Activated naive CD8-positive, alpha-beta T cell treated with anti-CD3 and anti-CD28 coated beads, Interleukin-2, amount 10 ng/mL, durations not matched to agents 7 days and 5 days (primary cell): ENCODE results near the gene PIK3CB. TPM values are rescaled to one million over a fixed set of nuclear protein-coding genes. Genes with fewer than 3 reads are reported as not detected.
A peak's percentile ranks its signal among the peaks of the same experiment; 100 is the strongest.
"Not testable (repeated sequence)": the region's sequence is repeated elsewhere in the genome, so short reads cannot be mapped to it uniquely, and the experiment has no call there.

Experiments
- ATAC-seq: fragments of 150-1000 bp; cut with Tn5 transposase; one replicate; pipeline ENCODE4 v1.10.0; 2021; ENCODE audit warnings: low read depth, moderate library complexity
- POLR2A ChIA-PET: fragments of 350-600 bp; sonication (Branson Sonifier 250); formaldehyde crosslinking; loops from one replicate; lab custom pipeline; 2021; ENCODE audit warnings: antibody characterized with exemption; lab: Charles Lee
- DNase-seq: peaks from one replicate; pipeline ENCODE4 v3.0.0; 2021
- H3K27ac Mint-ChIP-seq: one replicate; pipeline ENCODE4 v1.8.0; 2022; ENCODE audit warnings: mild to moderate bottlenecking, mixed read lengths
- H3K27me3 Mint-ChIP-seq: one replicate; pipeline ENCODE4 v1.8.0; 2022; ENCODE audit warnings: mild to moderate bottlenecking, moderate library complexity, mixed read lengths
- H3K36me3 Mint-ChIP-seq: one replicate; pipeline ENCODE4 v1.8.0; 2021; ENCODE audit warnings: mild to moderate bottlenecking, mixed read lengths
- H3K4me1 Mint-ChIP-seq: one replicate; pipeline ENCODE4 v1.8.0; 2021; ENCODE audit warnings: mixed read lengths
- H3K4me3 Mint-ChIP-seq: one replicate; pipeline ENCODE4 v1.8.0; 2022; ENCODE audit warnings: mild to moderate bottlenecking, moderate library complexity, mixed read lengths
- H3K9me3 Mint-ChIP-seq: one replicate; pipeline ENCODE4 v1.8.0; 2021; ENCODE audit warnings: mixed read lengths
- total RNA-seq, 2 experiments: library from RNA; stranded (reverse); gene quantifications; one replicate each; pipeline ENCODE4 v1.2.3, GENCODE V29; 2021

PIK3CB gene
- total RNA-seq, 2 experiments from 2014 or later, result 14.3 to 17.6 TPM

GRCh38 chr3:138835846-138836245, 1.1 kb upstream of the PIK3CB start:
- H3K36me3 Mint-ChIP-seq, DNase-seq, H3K27me3 Mint-ChIP-seq, H3K4me3 Mint-ChIP-seq, H3K27ac Mint-ChIP-seq, H3K9me3 Mint-ChIP-seq, ATAC-seq, POLR2A ChIA-PET: not testable (repeated sequence)
- peaks cover 13% of the 10 kb centered on the region for H3K4me1 Mint-ChIP-seq

GRCh38 chr3:138835397-138835757, 649 bp upstream of the PIK3CB start:
- ATAC-seq, result no peak
- Mint-ChIP-seq H3K27ac (peak overlapping the region; percentile 85), H3K36me3 (no peaks in the 10 kb centered on the region), H3K4me3 (peak overlapping the region; percentile 84), H3K4me1 (peaks cover 13% of the 10 kb centered on the region), H3K9me3 (no peaks in the 10 kb centered on the region), H3K27me3 (no peaks in the 10 kb centered on the region)
- POLR2A ChIA-PET, result no interaction called here
- DNase-seq, result no peak

- H3K27ac Mint-ChIP-seq, result peak overlapping the region; percentile 51
- DNase-seq (no peak), ATAC-seq (no peak)
- peaks cover 13% of the 10 kb centered on the region for H3K4me1 Mint-ChIP-seq
- no peaks in the 10 kb centered on the region for H3K9me3 Mint-ChIP-seq
- H3K36me3 Mint-ChIP-seq, result no peaks in the 10 kb centered on the region
- H3K27me3 Mint-ChIP-seq, result no peaks in the 10 kb centered on the region
- peak overlapping the region; percentile 80 for H3K4me3 Mint-ChIP-seq
- POLR2A ChIA-PET, result interaction anchor here (0.6 to 1.3 kb wide), 3 partner anchors 10 to 75 kb away, joined by 3 to 5 read pairs (median 3); no protein-coding TSS in a partner anchor
These were observed 681 bp downstream of the PIK3CB start for GRCh38 chr3:138833899-138834595.

- H3K27ac Mint-ChIP-seq, H3K4me3 Mint-ChIP-seq, ATAC-seq, H3K27me3 Mint-ChIP-seq, POLR2A ChIA-PET, H3K9me3 Mint-ChIP-seq, H3K36me3 Mint-ChIP-seq, DNase-seq: not testable (repeated sequence)
- H3K4me1 Mint-ChIP-seq, result peaks cover 13% of the 10 kb centered on the region
These were observed 2.2 kb downstream of the PIK3CB start for GRCh38 chr3:138832473-138833057.

- Mint-ChIP-seq H3K4me1 (peaks cover 8% of the 10 kb centered on the region), H3K27ac (no peak overlapping the region), H3K4me3 (no peak overlapping the region), H3K27me3 (no peaks in the 10 kb centered on the region), H3K36me3 (no peaks in the 10 kb centered on the region), H3K9me3 (no peaks in the 10 kb centered on the region)
- DNase-seq, result no peak
- ATAC-seq, result no peak
- POLR2A ChIA-PET, result no interaction called here
These were observed 4.7 kb downstream of the PIK3CB start for GRCh38 chr3:138829886-138830510.

GRCh38 chr3:138829097-138829496, 5.6 kb downstream of the PIK3CB start:
- Mint-ChIP-seq H3K4me3 (no peak overlapping the region), H3K27me3 (no peaks in the 10 kb centered on the region), H3K27ac (no peak overlapping the region), H3K36me3 (no peaks in the 10 kb centered on the region), H3K9me3 (no peaks in the 10 kb centered on the region), H3K4me1 (peaks cover 9% of the 10 kb centered on the region)
- ATAC-seq (no peak), DNase-seq (no peak)
- POLR2A ChIA-PET, result no interaction called here

- Mint-ChIP-seq H3K27ac (no peak overlapping the region), H3K36me3 (no peaks in the 10 kb centered on the region), H3K9me3 (no peaks in the 10 kb centered on the region), H3K27me3 (no peaks in the 10 kb centered on the region), H3K4me1 (peaks cover 3% of the 10 kb centered on the region), H3K4me3 (no peak overlapping the region)
- DNase-seq (no peak), ATAC-seq (no peak)
- POLR2A ChIA-PET, result no interaction called here
These were observed 7.5 kb downstream of the PIK3CB start for GRCh38 chr3:138827222-138827621.

GRCh38 chr3:138825336-138825735, 9.4 kb downstream of the PIK3CB start:
- H3K9me3 Mint-ChIP-seq, result no peaks in the 10 kb centered on the region
- no peak for ATAC-seq
- H3K27me3 Mint-ChIP-seq, result no peaks in the 10 kb centered on the region
- no peak for DNase-seq
- no peaks in the 10 kb centered on the region for H3K36me3 Mint-ChIP-seq
- no peak overlapping the region for H3K4me3 Mint-ChIP-seq
- POLR2A ChIA-PET, result no interaction called here
- peaks cover 3% of the 10 kb centered on the region for H3K4me1 Mint-ChIP-seq
- H3K27ac Mint-ChIP-seq, result no peak overlapping the region

GRCh38 chr3:138824114-138824506, 10.6 kb downstream of the PIK3CB start:
- Mint-ChIP-seq H3K9me3 (no peaks in the 10 kb centered on the region), H3K36me3 (peaks cover 2% of the 10 kb centered on the region), H3K4me3 (no peak overlapping the region), H3K27me3 (no peaks in the 10 kb centered on the region), H3K4me1 (peaks cover 5% of the 10 kb centered on the region), H3K27ac (no peak overlapping the region)
- ATAC-seq (no peak), DNase-seq (no peak)
- POLR2A ChIA-PET, result interaction anchor here (1.3 kb wide), 1 partner anchor 10 kb away, joined by 3 read pairs; no protein-coding TSS in a partner anchor

- H3K36me3 Mint-ChIP-seq, H3K4me3 Mint-ChIP-seq, H3K4me1 Mint-ChIP-seq, POLR2A ChIA-PET, DNase-seq, H3K27me3 Mint-ChIP-seq, ATAC-seq, H3K9me3 Mint-ChIP-seq, H3K27ac Mint-ChIP-seq: not testable (repeated sequence)
These were observed 14.3 kb downstream of the PIK3CB start for GRCh38 chr3:138820379-138820778.

- POLR2A ChIA-PET, result no interaction called here
- Mint-ChIP-seq H3K4me1 (peaks cover 12% of the 10 kb centered on the region), H3K36me3 (peaks cover 7% of the 10 kb centered on the region), H3K4me3 (no peak overlapping the region), H3K27ac (no peak overlapping the region), H3K9me3 (peaks cover 4% of the 10 kb centered on the region), H3K27me3 (no peaks in the 10 kb centered on the region)
- ATAC-seq (no peak), DNase-seq (no peak)
These were observed 16.4 kb downstream of the PIK3CB start for GRCh38 chr3:138818185-138818860.

- no peak for ATAC-seq
These were observed 17.0 kb downstream of the PIK3CB start for GRCh38 chr3:138817695-138818094.

GRCh38 chr3:138812806-138813205, 21.9 kb downstream of the PIK3CB start:
- Mint-ChIP-seq H3K4me1 (peaks cover 10% of the 10 kb centered on the region), H3K27me3 (no peaks in the 10 kb centered on the region), H3K9me3 (peaks cover 5% of the 10 kb centered on the region), H3K36me3 (peaks cover 5% of the 10 kb centered on the region), H3K4me3 (no peak overlapping the region), H3K27ac (no peak overlapping the region)
- no peak for DNase-seq
- no peak for ATAC-seq
- POLR2A ChIA-PET, result no interaction called here

More at GRCh38 chr3:138817695-138818094, 17.0 kb downstream of the PIK3CB start:
- no peak for DNase-seq
- Mint-ChIP-seq H3K27me3 (no peaks in the 10 kb centered on the region), H3K4me3 (no peak overlapping the region), H3K36me3 (peaks cover 7% of the 10 kb centered on the region), H3K27ac (no peak overlapping the region), H3K4me1 (peaks cover 12% of the 10 kb centered on the region), H3K9me3 (peaks cover 5% of the 10 kb centered on the region)
- POLR2A ChIA-PET, result no interaction called here
